CD14-positive monocyte (primary cell): ENCODE results near the gene HECTD4. TPM values are rescaled to one million over a fixed set of nuclear protein-coding genes. Genes with fewer than 3 reads are reported as not detected.

ENCODE experiments used
- DNase-seq, 3 donors: peaks; one replicate each; pipeline ENCODE4 v3.0.0-alpha.2; 2011 to 2022
- H2AFZ ChIP-seq: 2 replicates; pipeline ENCODE4 v1.6.0; 2012; ENCODE audit warnings: mild to moderate bottlenecking, low read depth, low read length, inconsistent platforms; ENCODE audit not compliant: insufficient read depth, poor library complexity, severe bottlenecking
- H3K27ac ChIP-seq, 2 donors: 1 replicate in 1 of 2; 2 replicates in 1 of 2; pipeline ENCODE4 v1.5.1; 2012 to 2013; ENCODE audit warnings: low read length in 2 of 2, control low read depth in 1 of 2, inconsistent platforms in 1 of 2, low read depth in 1 of 2, mild to moderate bottlenecking in 1 of 2
- H3K27me3 ChIP-seq, 2 donors: one replicate each; pipeline versions ENCODE4 v1.6.0 to v1.6.1; 2011 to 2013; ENCODE audit warnings: low read length in 2 of 2; ENCODE audit not compliant: control insufficient read depth in 2 of 2, insufficient read depth in 2 of 2
- H3K36me3 ChIP-seq, 2 donors: replicated peaks in 1 of 2; 1 replicate in 1 of 2; 2 replicates in 1 of 2; pipeline versions ENCODE4 v1.5.1 to v1.6.1; 2012 to 2013; ENCODE audit warnings: low read length in 2 of 2, control low read depth in 1 of 2, inconsistent platforms in 1 of 2, mild to moderate bottlenecking in 1 of 2; ENCODE audit not compliant: insufficient read depth in 2 of 2, control insufficient read depth in 1 of 2
- H3K4me1 ChIP-seq, 2 donors: 1 replicate in 1 of 2; 2 replicates in 1 of 2; pipeline versions ENCODE4 v1.5.1 to v1.6.1; 2012 to 2013; ENCODE audit warnings: low read length in 2 of 2, control low read depth in 1 of 2, inconsistent platforms in 1 of 2, mild to moderate bottlenecking in 1 of 2, moderate library complexity in 1 of 2; ENCODE audit not compliant: insufficient read depth in 2 of 2, control insufficient read depth in 1 of 2
- H3K4me2 ChIP-seq: replicated peaks from 2 replicates; pipeline ENCODE3; 2012; ENCODE audit warnings: low read length, moderate library complexity, mild to moderate bottlenecking; ENCODE audit not compliant: poor library complexity, severe bottlenecking; ENCODE audit errors: extremely low read depth
- H3K4me3 ChIP-seq, 3 experiments: fragments of 200-600 bp in 1 of 3; sonication (generic) in 1 of 3; replicated peaks in 1 of 3; 1 replicate in 2 of 3; 2 replicates in 1 of 3; pipeline ENCODE4 v1.5.1; 2011 to 2013; ENCODE audit warnings: low read length in 3 of 3, mild to moderate bottlenecking in 3 of 3, control low read depth in 2 of 3, low read depth in 2 of 3, inconsistent platforms in 1 of 3, moderate library complexity in 1 of 3
- H3K79me2 ChIP-seq: 2 replicates; pipeline ENCODE4 v1.6.0; 2012; ENCODE audit warnings: mild to moderate bottlenecking, control low read depth, inconsistent platforms, low read length, moderate library complexity; ENCODE audit not compliant: insufficient read depth
- H3K9ac ChIP-seq: 2 replicates; pipeline ENCODE4 v1.6.0; 2017; ENCODE audit warnings: low read length, mild to moderate bottlenecking; ENCODE audit not compliant: insufficient read depth, poor library complexity, severe bottlenecking
- H3K9me3 ChIP-seq, 2 donors: replicated peaks in 1 of 2; 1 replicate in 1 of 2; 2 replicates in 1 of 2; pipeline versions ENCODE4 v1.5.1 to v1.6.1; 2012 to 2013; ENCODE audit warnings: low read length in 2 of 2, control low read depth in 1 of 2; ENCODE audit not compliant: control insufficient read depth in 1 of 2, insufficient read depth in 1 of 2
- H4K20me1 ChIP-seq: 2 replicates; pipeline ENCODE4 v1.6.0; 2012; ENCODE audit warnings: mild to moderate bottlenecking, low read length, control low read depth, moderate library complexity; ENCODE audit not compliant: insufficient read depth
- H3K27ac Mint-ChIP-seq, 7 donors: one replicate each; pipeline ENCODE4 v1.8.0; 2020; ENCODE audit warnings: mild to moderate bottlenecking in 7 of 7, mixed read lengths in 7 of 7, moderate library complexity in 6 of 7, inconsistent platforms in 2 of 7
- H3K27me3 Mint-ChIP-seq, 3 donors: one replicate each; pipeline ENCODE4 v1.8.0; 2021 to 2022; ENCODE audit warnings: low read depth in 3 of 3, mild to moderate bottlenecking in 3 of 3, mixed read lengths in 3 of 3, moderate library complexity in 3 of 3, inconsistent platforms in 1 of 3
- H3K36me3 Mint-ChIP-seq, 2 donors: one replicate each; pipeline ENCODE4 v1.8.0; 2020; ENCODE audit warnings: mixed read lengths in 2 of 2, inconsistent platforms in 1 of 2, mild to moderate bottlenecking in 1 of 2
- H3K4me1 Mint-ChIP-seq: one replicate; pipeline ENCODE4 v1.8.0; 2020; ENCODE audit warnings: mild to moderate bottlenecking, mixed read lengths
- H3K4me3 Mint-ChIP-seq, 2 donors: one replicate each; pipeline ENCODE4 v1.8.0; 2020; ENCODE audit warnings: mild to moderate bottlenecking in 2 of 2, mixed read lengths in 2 of 2, moderate library complexity in 1 of 2
- H3K9me3 Mint-ChIP-seq, 7 donors: one replicate each; pipeline ENCODE4 v1.8.0; 2020 to 2022; ENCODE audit warnings: mixed read lengths in 7 of 7, mild to moderate bottlenecking in 6 of 7, moderate library complexity in 6 of 7, inconsistent platforms in 2 of 7
- CTCF ChIP-seq: fragments of 200-600 bp; IDR thresholded peaks from one replicate; pipeline ENCODE4 v1.8.0; 2022; ENCODE audit warnings: antibody characterized with exemption, mild to moderate bottlenecking
- WGBS: methylation state at CpG from one replicate; pipeline ENCODE4 v1.1.5; 2013; ENCODE audit warnings: missing lambda C conversion rate; ENCODE audit not compliant: insufficient coverage; 5-methylcytosine and 5-hydroxymethylcytosine counted together
- intact Hi-C, 2 donors: fragments of 100-400 bp; cut with micrococcal nuclease; formaldehyde crosslinking; loops; one replicate each; pipeline versions ENCODE4 v1.15.0 to v1.15.1; 2023
- polyA plus RNA-seq, 3 donors: library from polyadenylated mRNA; depleted of rRNA in 1 of 3; unstranded in 2 of 3; stranded (reverse) in 1 of 3; fragments of 300-500 nt in 2 of 3; fragments of >200 nt in 1 of 3; fragmentation: Illumina TruSeq in 2 of 3; gene quantifications; 1 replicate in 2 of 3; 2 replicates in 1 of 3; pipeline ENCODE4 v1.2.3, GENCODE V29; 2012 to 2021

HECTD4 gene
- polyA plus RNA-seq, 3 donors = 0.73 to 18.3 (median 2.4) TPM

DNA sequence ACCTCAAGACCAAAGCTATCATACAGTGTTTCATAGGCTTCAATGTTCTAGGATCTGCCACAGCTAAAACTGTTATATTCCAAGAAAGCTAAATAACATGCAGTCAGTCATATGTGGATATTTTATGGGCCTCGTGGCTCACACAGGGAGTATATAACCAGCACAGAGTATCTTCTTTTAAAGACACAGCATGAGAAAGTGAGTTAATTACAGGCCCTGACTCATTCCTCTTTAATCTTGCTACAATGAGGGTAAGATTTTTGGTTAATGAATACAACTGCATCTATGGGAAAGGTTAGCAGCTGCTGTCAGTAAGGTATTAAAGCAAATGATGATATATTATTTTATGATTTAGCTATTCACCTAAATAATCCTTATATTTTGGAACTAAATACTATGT lies 145.8 kb downstream of the HECTD4 start:
- Histone ChIP-seq H3K36me3 (peaks cover 84 to 96% of the 10 kb centered on the region in 2 donors), H2AFZ (no peak overlapping the region), H3K4me3 (no peak overlapping the region), H3K9ac (no peak overlapping the region), H3K27me3 (no peaks in the 10 kb centered on the region), H3K4me1 (no peaks in the 10 kb centered on the region), H3K79me2 (no peaks in the 10 kb centered on the region), H4K20me1 (no peaks in the 10 kb centered on the region), H3K4me2 (no peak overlapping the region), H3K27ac (no peak overlapping the region), H3K9me3 (no peaks in the 10 kb centered on the region)
- Mint-ChIP-seq H3K9me3 (no peaks in the 10 kb centered on the region), H3K4me1 (no peaks in the 10 kb centered on the region), H3K36me3 (peaks cover 76 to 94% of the 10 kb centered on the region in 2 donors), H3K27me3 (no peaks in the 10 kb centered on the region), H3K27ac (no peak overlapping the region), H3K4me3 (no peak overlapping the region)
- DNase-seq = no peak
- no peak for TF ChIP-seq CTCF
- intact Hi-C loops = no loop called here
- no CpG with 5 or more reads among the region's 1 CpG for WGBS

- TF ChIP-seq CTCF = no peak
- Mint-ChIP-seq H3K36me3 (peaks cover 89 to 98% of the 10 kb centered on the region in 2 donors), H3K4me1 (no peaks in the 10 kb centered on the region), H3K9me3 (no peaks in the 10 kb centered on the region), H3K27ac (no peak overlapping the region), H3K4me3 (no peak overlapping the region), H3K27me3 (no peaks in the 10 kb centered on the region)
- Histone ChIP-seq H3K4me3 (no peak overlapping the region), H4K20me1 (no peaks in the 10 kb centered on the region), H3K36me3 (peaks cover 88 to 96% of the 10 kb centered on the region in 2 donors), H3K9ac (no peak overlapping the region), H3K27ac (no peak overlapping the region), H3K4me2 (no peak overlapping the region), H3K79me2 (no peaks in the 10 kb centered on the region), H2AFZ (no peak overlapping the region), H3K9me3 (no peaks in the 10 kb centered on the region), H3K27me3 (no peaks in the 10 kb centered on the region), H3K4me1 (no peaks in the 10 kb centered on the region)
- no peak for DNase-seq
- WGBS = no CpG with 5 or more reads among the region's 2 CpGs
- intact Hi-C loops = no loop called here
Observed at GRCh38 chr12:112234303-112234702, 147.9 kb downstream of the HECTD4 start.
